SU-DHL-6 (cell line): ENCODE results near the gene ARAP3.

Experiments used
- H2AFZ ChIP-seq: fragments of 200-600 bp; sonication (generic); 2 replicates; pipeline ENCODE4 v1.6.1; 2014; ENCODE audit warnings: low read depth, mild to moderate bottlenecking, moderate library complexity, mixed read lengths, antibody characterized with exemption, low read length; ENCODE audit not compliant: severe bottlenecking
- H3F3A ChIP-seq: fragments of 200-600 bp; shearing (Covaris generic); 2 replicates; pipeline ENCODE4 v1.6.0; 2016; ENCODE audit warnings: antibody characterized with exemption, mild to moderate bottlenecking; ENCODE audit not compliant: insufficient read depth
- H3K27ac ChIP-seq: fragments of 200-600 bp; sonication (generic); 2 replicates; pipeline ENCODE4 v1.5.1; 2016; ENCODE audit warnings: low read depth, mild to moderate bottlenecking, low read length, moderate library complexity, mixed read lengths
- H3K27me3 ChIP-seq: fragments of 200-600 bp; sonication (generic), shearing (Covaris generic); 2 replicates; pipeline ENCODE4 v1.6.0; 2014; ENCODE audit warnings: mild to moderate bottlenecking, low read length
- H3K36me3 ChIP-seq: fragments of 200-600 bp; sonication (generic); 2 replicates; pipeline ENCODE4 v1.6.1; 2014; ENCODE audit warnings: mild to moderate bottlenecking, low read length, mixed read lengths
- H3K4me2 ChIP-seq: fragments of 300-600, 200-600 bp; shearing (Covaris generic), sonication (generic); 2 replicates; pipeline ENCODE4 v1.6.0; 2014; ENCODE audit warnings: low read length, low read depth, mild to moderate bottlenecking; ENCODE audit not compliant: poor library complexity, severe bottlenecking
- H3K4me3 ChIP-seq: fragments of 200-600 bp; sonication (generic); 2 replicates; pipeline ENCODE4 v1.5.1; 2014; ENCODE audit warnings: antibody characterized with exemption, low read length, mild to moderate bottlenecking, mixed read lengths; ENCODE audit not compliant: insufficient read depth, poor library complexity, severe bottlenecking
- H3K79me2 ChIP-seq: fragments of 200-600 bp; sonication (generic); 2 replicates; pipeline ENCODE4 v1.6.1; 2014; ENCODE audit warnings: mild to moderate bottlenecking, low read length, moderate library complexity; ENCODE audit not compliant: insufficient read depth
- H3K9ac ChIP-seq: fragments of 200-600 bp; sonication (generic); 2 replicates; pipeline ENCODE4 v1.7.0; 2014; ENCODE audit warnings: mild to moderate bottlenecking, low read length
- H3K9me2 ChIP-seq: fragments of 200-600 bp; sonication (generic); replicated peaks from 2 replicates; pipeline ENCODE4 v1.6.1; 2014; ENCODE audit warnings: low read length; ENCODE audit not compliant: insufficient read depth
- H3K9me3 ChIP-seq: fragments of 200-600 bp; sonication (generic); 2 replicates; pipeline ENCODE4 v1.6.1; 2014; ENCODE audit warnings: low read length, mixed read lengths; ENCODE audit not compliant: insufficient read depth
- H4K20me1 ChIP-seq: fragments of 200-600 bp; sonication (generic); 2 replicates; pipeline ENCODE4 v1.6.1; 2014; ENCODE audit warnings: low read depth, mild to moderate bottlenecking, antibody characterized with exemption, low read length, moderate library complexity, mixed read lengths
- EZH2phosphoT487 ChIP-seq: fragments of 200-600 bp; sonication (generic), shearing (Covaris generic); conservative IDR thresholded peaks from 2 replicates; pipeline ENCODE4 v1.6.1; 2018; ENCODE audit warnings: mild to moderate bottlenecking, antibody characterized with exemption, low read length, moderate library complexity, mixed read lengths
- TF ChIP-seq, protein P1 (sequence below): fragments of 200-600 bp; sonication (generic); IDR thresholded peaks from one replicate; pipeline ENCODE4 v1.5.1; 2017; ENCODE audit warnings: antibody characterized with exemption, mild to moderate bottlenecking, low read length, moderate library complexity; ENCODE audit not compliant: insufficient read depth, poor library complexity, severe bottlenecking

Gene ARAP3

DNA sequence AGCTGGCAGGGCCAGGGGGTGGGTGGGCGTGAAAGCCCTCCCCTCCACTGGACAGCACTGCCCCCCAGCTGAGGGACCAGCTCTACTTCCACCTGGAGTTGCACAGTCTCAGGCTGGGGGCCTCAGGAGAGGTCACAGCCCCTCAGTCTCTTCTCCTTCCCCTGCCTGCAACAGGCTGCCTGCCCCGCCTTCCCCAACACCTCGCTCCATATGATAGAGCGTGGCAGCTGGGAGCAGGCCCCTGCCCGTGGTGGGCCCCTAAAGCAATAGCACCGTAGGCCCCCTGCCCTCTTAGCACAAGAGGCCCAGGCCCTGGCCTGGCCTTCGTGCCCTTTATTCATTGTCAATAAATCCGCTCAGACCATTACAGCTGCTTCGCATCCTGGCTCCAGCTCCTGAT, 41.3 kb downstream of the ARAP3 start:
- H3K27ac ChIP-seq, result no peak overlapping the region
- no peak overlapping the region for H3K4me2 ChIP-seq

DNA sequence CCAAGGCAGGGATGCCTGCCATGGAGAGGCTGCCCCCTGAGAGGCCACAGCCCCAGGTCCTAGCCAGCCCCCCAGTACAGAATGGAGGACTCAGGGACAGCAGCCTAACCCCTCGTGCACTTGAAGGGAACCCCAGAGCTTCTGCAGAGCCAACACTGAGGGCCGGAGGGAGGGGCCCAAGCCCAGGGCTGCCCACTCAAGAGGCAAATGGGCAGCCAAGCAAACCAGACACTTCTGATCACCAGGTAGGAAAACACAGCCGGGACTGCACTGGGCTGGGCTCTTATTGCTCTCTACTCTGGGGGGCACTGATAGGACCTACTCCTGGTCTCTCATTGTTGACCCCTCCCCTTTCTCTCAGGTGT, 42.0 kb downstream of the ARAP3 start:
- Histone ChIP-seq H3K9ac (no peak overlapping the region), H3K27ac (no peak overlapping the region), H3K4me2 (no peak overlapping the region), H3K27me3 (no peaks in the 10 kb centered on the region), H3K4me3 (no peak overlapping the region), H3K9me2 (no peaks in the 10 kb centered on the region), H3K79me2 (peaks cover 25% of the 10 kb centered on the region), H3K36me3 (no peaks in the 10 kb centered on the region; the same call in 1 of the 2 replicates), H3K9me3 (no peaks in the 10 kb centered on the region), H2AFZ (no peak overlapping the region), H3F3A (peaks cover 12% of the 10 kb centered on the region), H4K20me1 (peaks cover 11% of the 10 kb centered on the region; the same call in 1 of the 2 replicates)
- no peak for TF ChIP-seq EZH2phosphoT487
- TF ChIP-seq, protein P1, sequence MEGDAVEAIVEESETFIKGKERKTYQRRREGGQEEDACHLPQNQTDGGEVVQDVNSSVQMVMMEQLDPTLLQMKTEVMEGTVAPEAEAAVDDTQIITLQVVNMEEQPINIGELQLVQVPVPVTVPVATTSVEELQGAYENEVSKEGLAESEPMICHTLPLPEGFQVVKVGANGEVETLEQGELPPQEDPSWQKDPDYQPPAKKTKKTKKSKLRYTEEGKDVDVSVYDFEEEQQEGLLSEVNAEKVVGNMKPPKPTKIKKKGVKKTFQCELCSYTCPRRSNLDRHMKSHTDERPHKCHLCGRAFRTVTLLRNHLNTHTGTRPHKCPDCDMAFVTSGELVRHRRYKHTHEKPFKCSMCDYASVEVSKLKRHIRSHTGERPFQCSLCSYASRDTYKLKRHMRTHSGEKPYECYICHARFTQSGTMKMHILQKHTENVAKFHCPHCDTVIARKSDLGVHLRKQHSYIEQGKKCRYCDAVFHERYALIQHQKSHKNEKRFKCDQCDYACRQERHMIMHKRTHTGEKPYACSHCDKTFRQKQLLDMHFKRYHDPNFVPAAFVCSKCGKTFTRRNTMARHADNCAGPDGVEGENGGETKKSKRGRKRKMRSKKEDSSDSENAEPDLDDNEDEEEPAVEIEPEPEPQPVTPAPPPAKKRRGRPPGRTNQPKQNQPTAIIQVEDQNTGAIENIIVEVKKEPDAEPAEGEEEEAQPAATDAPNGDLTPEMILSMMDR, result no peak

More for the DNA sequence above, 41.3 kb downstream of the ARAP3 start:
- peaks cover 19% of the 10 kb centered on the region for H3K79me2 ChIP-seq
- H3K36me3 ChIP-seq, result no peaks in the 10 kb centered on the region
- no peaks in the 10 kb centered on the region for H3K27me3 ChIP-seq
- no peak overlapping the region for H3K4me3 ChIP-seq
- H2AFZ ChIP-seq, result no peak overlapping the region
- H3K9ac ChIP-seq, result no peak overlapping the region
- TF ChIP-seq, protein P1, result no peak
- TF ChIP-seq EZH2phosphoT487, result no peak
- H4K20me1 ChIP-seq, result peaks cover 4% of the 10 kb centered on the region; the same call in 1 of the 2 replicates
- no peaks in the 10 kb centered on the region for H3K9me2 ChIP-seq
- H3K9me3 ChIP-seq, result no peaks in the 10 kb centered on the region
- H3F3A ChIP-seq, result peaks cover 12% of the 10 kb centered on the region

DNA sequence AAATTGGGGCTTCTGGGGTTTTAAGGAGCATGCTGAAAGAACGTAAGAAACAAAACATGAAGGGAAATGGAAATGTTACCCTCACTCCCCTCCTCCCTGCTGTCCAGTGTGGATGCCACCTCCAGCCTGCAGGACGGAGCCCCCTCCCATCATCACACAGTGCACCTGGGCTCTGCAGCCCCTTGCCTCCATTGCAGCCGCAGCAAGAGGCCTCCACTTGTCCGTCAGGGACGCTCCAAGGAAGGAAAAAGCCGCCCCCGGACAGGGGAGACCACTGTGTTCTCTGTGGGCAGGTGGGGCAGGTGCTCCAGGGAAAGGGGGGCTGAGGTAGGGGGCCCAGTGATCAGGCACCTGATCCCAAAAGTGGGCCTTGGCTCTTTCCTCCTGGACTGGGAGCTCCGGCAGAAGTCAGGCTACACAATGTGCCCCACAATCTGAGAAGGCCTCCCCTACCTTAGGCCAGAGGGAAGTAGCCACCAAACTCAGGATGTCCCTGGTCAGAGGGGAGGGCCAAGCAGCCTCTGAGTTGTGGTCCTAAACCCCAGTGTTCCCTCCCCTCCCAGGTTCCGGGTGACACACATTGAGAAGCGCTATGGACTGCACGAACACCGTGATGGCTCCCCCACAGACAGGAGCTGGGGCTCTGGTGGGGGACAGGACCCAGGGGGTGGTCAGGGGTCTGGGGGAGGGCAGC, 42.5 kb downstream of the ARAP3 start:
- TF ChIP-seq, protein P1, result no peak
- TF ChIP-seq EZH2phosphoT487, result no peak
- H4K20me1 ChIP-seq, result peaks cover 12% of the 10 kb centered on the region; the same call in 1 of the 2 replicates
- H3K36me3 ChIP-seq, result no peaks in the 10 kb centered on the region; the same call in 1 of the 2 replicates

More for the DNA sequence above, 42.5 kb downstream of the ARAP3 start:
- H3F3A ChIP-seq, result peaks cover 12% of the 10 kb centered on the region
- H3K9me2 ChIP-seq, result no peaks in the 10 kb centered on the region
- H3K27ac ChIP-seq, result no peak overlapping the region
- H3K27me3 ChIP-seq, result no peaks in the 10 kb centered on the region
- H3K79me2 ChIP-seq, result peaks cover 31% of the 10 kb centered on the region
- H2AFZ ChIP-seq, result no peak overlapping the region
- H3K4me2 ChIP-seq, result no peak overlapping the region
- no peaks in the 10 kb centered on the region for H3K9me3 ChIP-seq
- H3K9ac ChIP-seq, result no peak overlapping the region
- no peak overlapping the region for H3K4me3 ChIP-seq
